MCF 10A (cell line): Measurements from ENCODE around the gene DDC. TPM values are rescaled to one million over a fixed set of nuclear protein-coding genes. Genes with fewer than 3 reads are reported as not detected.

Experiments used
- BruUV-seq: library from RNA; stranded (reverse); fragments of 400-500 nt; replicated peaks from 2 replicates; lab custom pipeline; 2021; lab: Mats Ljungman, UMichigan
- CTCF ChIA-PET: fragments of 300-600 bp; sonication (Branson Sonifier 250); formaldehyde crosslinking; extraction: SDS; loops from one replicate; lab custom pipeline; 2021; ENCODE audit warnings: antibody characterized with exemption, inconsistent platforms; lab: Yijun Ruan, JAX
- POLR2A ChIA-PET: fragments of 300-600, 350-650 bp; sonication (Branson Sonifier 250); formaldehyde crosslinking; extraction: SDS; loops from one replicate; lab custom pipeline; 2020; ENCODE audit warnings: antibody characterized with exemption, inconsistent platforms; lab: Yijun Ruan, JAX
- DNase-seq: peaks from one replicate; pipeline ENCODE4 v3.0.0-alpha.2; 2018; ENCODE audit not compliant: unreplicated experiment
- H3K27ac Mint-ChIP-seq: one replicate; pipeline ENCODE4 v1.8.0; 2022; ENCODE audit warnings: mild to moderate bottlenecking, low read depth, mixed read lengths; ENCODE audit not compliant: unreplicated experiment
- H3K27me3 Mint-ChIP-seq: one replicate; pipeline ENCODE4 v1.8.0; 2022; ENCODE audit warnings: mixed read lengths; ENCODE audit not compliant: insufficient read depth, unreplicated experiment
- H3K36me3 Mint-ChIP-seq: one replicate; pipeline ENCODE4 v1.8.0; 2022; ENCODE audit warnings: mild to moderate bottlenecking, moderate library complexity, mixed read lengths; ENCODE audit not compliant: insufficient read depth, unreplicated experiment
- H3K4me1 Mint-ChIP-seq: one replicate; pipeline ENCODE4 v1.8.0; 2022; ENCODE audit warnings: mixed read lengths; ENCODE audit not compliant: insufficient read depth, unreplicated experiment
- H3K4me3 Mint-ChIP-seq: one replicate; pipeline ENCODE4 v1.8.0; 2022; ENCODE audit warnings: mild to moderate bottlenecking, moderate library complexity, mixed read lengths; ENCODE audit not compliant: unreplicated experiment
- H3K9me3 Mint-ChIP-seq: one replicate; pipeline ENCODE4 v1.8.0; 2022; ENCODE audit warnings: mixed read lengths; ENCODE audit not compliant: unreplicated experiment
- intact Hi-C: fragments of 100-400 bp; cut with micrococcal nuclease; formaldehyde crosslinking; loops from 2 replicates; pipeline ENCODE4 v1.14.1; 2022
- total RNA-seq: library from RNA; stranded (reverse); gene quantifications from 2 replicates; pipeline ENCODE4 v1.2.3, GENCODE V29; 2022
- TF ChIP-seq, protein P1 (sequence below): fragments of 200-600 bp; IDR thresholded peaks from one replicate; pipeline ENCODE4 v1.8.0; 2022; ENCODE audit warnings: antibody characterized with exemption, mild to moderate bottlenecking; ENCODE audit not compliant: unreplicated experiment

DDC gene
- total RNA-seq, 1 experiment from 2014 or later, result 0.79 TPM

DNA sequence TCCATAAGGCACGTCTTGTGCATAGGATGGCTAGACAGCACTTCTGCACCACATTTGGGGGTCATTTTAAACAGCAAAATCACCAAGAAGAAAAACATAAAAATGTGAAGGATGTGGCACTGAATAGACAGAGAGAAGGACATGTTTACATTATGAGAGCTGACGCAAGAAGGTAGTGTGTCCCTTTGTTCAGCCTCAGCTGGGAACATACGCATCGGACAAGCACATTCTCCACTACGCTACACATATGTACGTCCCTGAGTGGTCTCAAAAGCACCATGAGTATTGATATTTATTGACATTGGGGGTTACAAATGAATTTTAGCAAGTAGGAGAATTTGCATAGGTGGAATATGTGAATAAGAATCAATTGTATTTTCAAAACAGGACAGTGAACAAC, 20.2 kb downstream of the DDC start:
- Mint-ChIP-seq H3K27me3 (no peaks in the 10 kb centered on the region), H3K4me1 (no peaks in the 10 kb centered on the region), H3K27ac (no peak overlapping the region), H3K36me3 (no peaks in the 10 kb centered on the region), H3K9me3 (no peaks in the 10 kb centered on the region), H3K4me3 (no peak overlapping the region)
- ChIA-PET CTCF (interaction anchor here (0.7 to 1.2 kb wide), 2 partner anchors 54 to 77 kb away, joined by 3 to 5 read pairs; no protein-coding TSS in a partner anchor), POLR2A (no interaction called here)
- BruUV-seq, result no TSS peak
- no peak for DNase-seq
- TF ChIP-seq, protein P1, sequence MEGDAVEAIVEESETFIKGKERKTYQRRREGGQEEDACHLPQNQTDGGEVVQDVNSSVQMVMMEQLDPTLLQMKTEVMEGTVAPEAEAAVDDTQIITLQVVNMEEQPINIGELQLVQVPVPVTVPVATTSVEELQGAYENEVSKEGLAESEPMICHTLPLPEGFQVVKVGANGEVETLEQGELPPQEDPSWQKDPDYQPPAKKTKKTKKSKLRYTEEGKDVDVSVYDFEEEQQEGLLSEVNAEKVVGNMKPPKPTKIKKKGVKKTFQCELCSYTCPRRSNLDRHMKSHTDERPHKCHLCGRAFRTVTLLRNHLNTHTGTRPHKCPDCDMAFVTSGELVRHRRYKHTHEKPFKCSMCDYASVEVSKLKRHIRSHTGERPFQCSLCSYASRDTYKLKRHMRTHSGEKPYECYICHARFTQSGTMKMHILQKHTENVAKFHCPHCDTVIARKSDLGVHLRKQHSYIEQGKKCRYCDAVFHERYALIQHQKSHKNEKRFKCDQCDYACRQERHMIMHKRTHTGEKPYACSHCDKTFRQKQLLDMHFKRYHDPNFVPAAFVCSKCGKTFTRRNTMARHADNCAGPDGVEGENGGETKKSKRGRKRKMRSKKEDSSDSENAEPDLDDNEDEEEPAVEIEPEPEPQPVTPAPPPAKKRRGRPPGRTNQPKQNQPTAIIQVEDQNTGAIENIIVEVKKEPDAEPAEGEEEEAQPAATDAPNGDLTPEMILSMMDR, result no peak
- intact Hi-C loops, result no loop called here

DNA sequence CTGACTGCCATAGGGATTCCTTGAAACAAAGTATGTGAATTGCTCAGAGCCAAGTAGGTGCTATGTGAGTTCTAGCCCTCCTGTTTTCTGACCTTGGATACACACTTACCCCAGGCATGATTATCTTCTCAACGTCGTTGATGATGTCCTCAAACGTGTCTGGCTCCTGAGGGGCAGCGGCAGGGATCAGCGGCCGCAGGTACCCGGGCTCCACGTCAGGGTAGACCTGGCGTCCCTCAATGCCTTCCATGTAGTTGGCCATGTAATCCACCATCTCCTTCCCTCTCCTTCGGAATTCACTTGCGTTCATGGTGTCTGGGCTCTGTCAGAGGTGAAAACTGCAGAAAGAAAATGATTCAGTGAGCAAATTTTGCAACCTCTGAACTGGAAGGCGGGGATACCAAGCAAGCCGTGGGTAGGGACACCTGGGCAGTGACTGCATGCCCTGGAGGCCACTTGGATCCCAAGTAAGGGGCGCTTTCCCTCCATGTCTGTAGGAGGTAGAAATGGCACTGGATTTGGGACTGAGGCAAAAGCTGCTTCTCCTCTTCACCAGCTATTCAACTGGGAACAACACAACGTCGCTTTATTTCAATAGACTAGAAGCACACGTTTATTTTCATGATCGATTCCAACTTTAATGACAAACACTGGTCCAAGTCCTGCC, 21.3 kb downstream of the DDC start:
- no peak overlapping the region for H3K4me3 Mint-ChIP-seq
- no peaks in the 10 kb centered on the region for H3K27me3 Mint-ChIP-seq
- DNase-seq, result no peak
- H3K9me3 Mint-ChIP-seq, result no peaks in the 10 kb centered on the region
- TF ChIP-seq, protein P1, result no peak
- intact Hi-C loops, result no loop called here
- ChIA-PET CTCF (interaction anchor here (1.2 kb wide), 1 partner anchor 76 kb away, joined by 5 read pairs; no protein-coding TSS in a partner anchor), POLR2A (no interaction called here)
- no TSS peak for BruUV-seq
- H3K36me3 Mint-ChIP-seq, result no peaks in the 10 kb centered on the region
- H3K4me1 Mint-ChIP-seq, result no peaks in the 10 kb centered on the region
- H3K27ac Mint-ChIP-seq, result no peak overlapping the region

DNA sequence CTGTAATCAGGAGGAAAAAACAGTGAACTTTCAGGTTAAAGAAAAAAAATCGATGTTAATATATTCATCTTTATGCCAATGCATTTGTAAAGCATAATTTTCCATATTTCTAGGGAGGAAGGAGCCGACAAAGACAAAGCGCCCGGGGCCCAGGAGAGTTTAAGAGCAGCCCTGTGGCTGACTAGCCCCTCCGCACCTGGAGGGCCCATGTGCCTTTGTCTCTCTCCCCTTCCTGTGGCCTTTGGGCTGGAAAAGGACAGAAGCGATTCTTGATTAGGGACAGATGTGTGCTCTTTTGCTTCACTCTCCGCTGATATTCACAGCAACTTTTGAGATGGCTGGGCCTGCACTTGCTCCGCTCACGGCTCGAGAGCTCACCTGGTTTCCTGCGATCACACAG, 23.1 kb downstream of the DDC start:
- Mint-ChIP-seq H3K4me1 (no peaks in the 10 kb centered on the region), H3K4me3 (no peak overlapping the region), H3K36me3 (no peaks in the 10 kb centered on the region), H3K27ac (no peak overlapping the region), H3K27me3 (no peaks in the 10 kb centered on the region), H3K9me3 (no peaks in the 10 kb centered on the region)
- DNase-seq, result no peak
- ChIA-PET POLR2A (no interaction called here), CTCF (interaction anchor here (0.7 to 1.5 kb wide), 2 partner anchors 74 to 286 kb away, joined by 5 to 10 read pairs; no protein-coding TSS in a partner anchor)
- intact Hi-C loops, result no loop called here
- BruUV-seq, result no TSS peak
- TF ChIP-seq, protein P1, result no peak

DNA sequence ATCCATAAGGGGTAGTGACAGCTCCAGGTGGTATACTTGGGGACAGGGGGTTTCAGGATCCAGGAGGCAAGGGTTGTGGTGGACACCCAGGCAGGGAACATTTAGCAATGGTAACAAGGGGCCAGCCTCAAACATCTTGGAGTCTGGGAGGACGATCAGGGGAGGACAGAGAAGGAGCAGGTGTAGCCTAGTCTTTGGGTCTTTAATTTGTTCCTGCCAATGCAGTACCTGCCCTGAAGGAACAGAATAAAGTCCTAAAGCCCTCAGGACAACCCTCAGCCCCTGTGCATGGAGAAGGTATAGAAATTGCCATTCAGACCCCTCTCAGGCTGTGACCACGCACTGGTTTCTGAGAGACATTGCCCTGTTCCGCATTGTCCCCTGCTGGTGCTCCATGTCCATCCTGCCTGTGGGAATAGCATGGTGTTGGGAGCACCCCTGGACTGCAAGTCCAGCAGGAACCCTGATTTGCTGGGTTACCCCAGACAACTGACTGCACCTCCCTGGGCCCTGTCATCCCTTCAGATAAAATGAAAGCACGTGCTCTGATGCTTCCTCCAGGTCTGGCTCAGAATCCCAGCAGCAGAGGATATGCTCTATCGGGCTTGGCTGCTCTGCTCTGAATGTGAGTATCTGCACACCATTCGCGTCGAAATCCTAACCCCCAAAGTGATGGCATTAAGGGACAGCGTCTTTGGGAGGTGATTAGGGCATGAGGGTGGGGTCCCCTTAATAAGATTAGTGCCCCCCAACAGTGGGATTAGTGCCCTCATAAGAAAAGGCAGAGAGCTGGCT, 24.2 kb downstream of the DDC start:
- Mint-ChIP-seq H3K36me3 (no peaks in the 10 kb centered on the region), H3K4me3 (no peak overlapping the region), H3K4me1 (no peaks in the 10 kb centered on the region), H3K27ac (no peak overlapping the region), H3K9me3 (no peaks in the 10 kb centered on the region), H3K27me3 (no peaks in the 10 kb centered on the region)
- TF ChIP-seq, protein P1, result no peak
- intact Hi-C loops, result no loop called here
- no peak for DNase-seq
- no TSS peak for BruUV-seq
- ChIA-PET CTCF (interaction anchor here (1.5 to 3.0 kb wide), 2 partner anchors 73 kb away, joined by 10 to 11 read pairs; no protein-coding TSS in a partner anchor), POLR2A (no interaction called here)
